Esophagus (tissue), 2 donors: ENCODE results near the gene TDRD9. TPM values are rescaled to one million over a fixed set of nuclear protein-coding genes. Genes with fewer than 3 reads are reported as not detected.
A peak's percentile ranks its signal among the peaks of the same experiment; 100 is the strongest.
"Not testable (repeated sequence)": the region's sequence is repeated elsewhere in the genome, so short reads cannot be mapped to it uniquely, and the experiment has no call there.

Experiments
- H3K27ac ChIP-seq, 2 donors: one replicate each; pipeline ENCODE4 v1.5.1; 2013; ENCODE audit warnings: low read depth in 2 of 2, mild to moderate bottlenecking in 2 of 2, inconsistent platforms in 1 of 2, low read length in 1 of 2, moderate library complexity in 1 of 2
- H3K27me3 ChIP-seq, 2 donors: one replicate each; pipeline ENCODE4 v1.6.1; 2013; ENCODE audit warnings: low read length in 2 of 2, control low read depth in 1 of 2, mild to moderate bottlenecking in 1 of 2; ENCODE audit not compliant: insufficient read depth in 2 of 2, control insufficient read depth in 1 of 2
- H3K36me3 ChIP-seq, 2 donors: one replicate each; pipeline ENCODE4 v1.6.1; 2013; ENCODE audit warnings: low read length in 1 of 2; ENCODE audit not compliant: control insufficient read depth in 2 of 2, insufficient read depth in 2 of 2
- H3K4me1 ChIP-seq, 2 donors: one replicate each; pipeline ENCODE4 v1.6.1; 2013; ENCODE audit warnings: low read length in 1 of 2; ENCODE audit not compliant: control insufficient read depth in 2 of 2, insufficient read depth in 2 of 2
- H3K4me3 ChIP-seq, 2 donors: one replicate each; pipeline ENCODE4 v1.5.1; 2013; ENCODE audit warnings: low read length in 2 of 2, mild to moderate bottlenecking in 2 of 2, low read depth in 1 of 2, moderate library complexity in 1 of 2
- H3K9me3 ChIP-seq, 2 donors: one replicate each; pipeline ENCODE4 v1.6.1; 2013; ENCODE audit warnings: mild to moderate bottlenecking in 2 of 2, low read depth in 1 of 2, low read length in 1 of 2, moderate library complexity in 1 of 2; ENCODE audit not compliant: control insufficient read depth in 2 of 2, insufficient read depth in 1 of 2
- WGBS, 2 donors: extraction: QIAGEN DNeasy Blood & Tissue Kit; methylation state at CpG; one replicate each; pipeline ENCODE4 v1.1.7; 2013; 5-methylcytosine and 5-hydroxymethylcytosine counted together
- polyA plus RNA-seq, 2 donors: library from polyadenylated mRNA; stranded (reverse); fragments of 200-250 nt; gene quantifications; one replicate each; pipeline ENCODE4 v1.2.3, GENCODE V29; 2013
- donor health status: healthy with polysubstance abuse.
- donor health status: Bipolar disorder and iron deficiency.

TDRD9 gene
- polyA plus RNA-seq, 2 donors, result 0.28 to 0.39 TPM

GRCh38 chr14:103884854-103885253 lies 43.4 kb upstream of the TDRD9 start:
- WGBS, 2 donors, result 92 to 93% methylated on average over 9 of the region's 9 CpGs
- no peaks in the 10 kb centered on the region for H3K9me3 ChIP-seq
- H3K36me3 ChIP-seq, result no peaks in the 10 kb centered on the region
- H3K27me3 ChIP-seq, result no peaks in the 10 kb centered on the region
- H3K4me3 ChIP-seq, result no peak overlapping the region
- no peak overlapping the region for H3K27ac ChIP-seq
- peaks cover 12 to 31% of the 10 kb centered on the region in 2 donors for H3K4me1 ChIP-seq

GRCh38 chr14:103885509-103885932 lies 42.7 kb upstream of the TDRD9 start:
- peaks cover 11 to 29% of the 10 kb centered on the region in 2 donors for H3K4me1 ChIP-seq
- no peaks in the 10 kb centered on the region for H3K27me3 ChIP-seq
- H3K9me3 ChIP-seq, result no peaks in the 10 kb centered on the region
- no peaks in the 10 kb centered on the region for H3K36me3 ChIP-seq
- no peak overlapping the region for H3K27ac ChIP-seq
- WGBS, 2 donors, result 74 to 85% methylated on average over 14 of the region's 14 CpGs
- H3K4me3 ChIP-seq, result no peak overlapping the region

GRCh38 chr14:103886304-103887169 lies 41.7 kb upstream of the TDRD9 start:
- no peaks in the 10 kb centered on the region for H3K27me3 ChIP-seq
- H3K4me3 ChIP-seq, result no peak overlapping the region
- no peaks in the 10 kb centered on the region for H3K36me3 ChIP-seq
- peaks cover 5 to 19% of the 10 kb centered on the region in 2 donors for H3K4me1 ChIP-seq
- H3K9me3 ChIP-seq, result no peaks in the 10 kb centered on the region
- 72 to 80% methylated on average over 27 of the region's 27 CpGs for WGBS, 2 donors
- no peak overlapping the region for H3K27ac ChIP-seq

GRCh38 chr14:103887170-103887501 lies 41.1 kb upstream of the TDRD9 start:
- H3K27ac ChIP-seq, result no peak overlapping the region
- no peaks in the 10 kb centered on the region for H3K36me3 ChIP-seq
- H3K27me3 ChIP-seq, result no peaks in the 10 kb centered on the region
- H3K4me3 ChIP-seq, result no peak overlapping the region
- no peaks in the 10 kb centered on the region for H3K9me3 ChIP-seq
- WGBS, 2 donors, result 73% methylated on average over 6 of the region's 6 CpGs
- peaks cover 5 to 18% of the 10 kb centered on the region in 2 donors for H3K4me1 ChIP-seq

GRCh38 chr14:103887557-103888115 lies 40.6 kb upstream of the TDRD9 start:
- Histone ChIP-seq H3K27me3 (no peaks in the 10 kb centered on the region), H3K4me3 (no peak overlapping the region), H3K27ac (no peak overlapping the region), H3K36me3 (no peaks in the 10 kb centered on the region), H3K9me3 (no peaks in the 10 kb centered on the region), H3K4me1 (peaks cover 4 to 15% of the 10 kb centered on the region in 2 donors)
- 86 to 87% methylated on average over 10 of the region's 10 CpGs for WGBS, 2 donors

GRCh38 chr14:103889002-103889312 lies 39.3 kb upstream of the TDRD9 start:
- not testable (repeated sequence) for H3K9me3 ChIP-seq, H3K36me3 ChIP-seq, H3K27me3 ChIP-seq, H3K27ac ChIP-seq, H3K4me3 ChIP-seq
- WGBS, 2 donors, result 86 to 93% methylated on average over 5 to 8 of the region's 8 CpGs
- H3K4me1 ChIP-seq, result peaks cover 0 to 12% of the 10 kb centered on the region in 2 donors

- peak overlapping the region in 1 of 2 donors; percentile 38 for H3K27ac ChIP-seq
- H3K4me3 ChIP-seq, result no peak overlapping the region
- no peaks in the 10 kb centered on the region for H3K9me3 ChIP-seq
- H3K36me3 ChIP-seq, result no peaks in the 10 kb centered on the region
- H3K27me3 ChIP-seq, result no peaks in the 10 kb centered on the region
- 47 to 48% methylated on average over 31 of the region's 31 CpGs for whole genome bisulfite sequencing, 2 donors
- peaks cover 0 to 16% of the 10 kb centered on the region in 2 donors for H3K4me1 ChIP-seq
Measured at GRCh38 chr14:103889313-103890051, 38.8 kb upstream of the TDRD9 start.

- Histone ChIP-seq H3K36me3 (no peaks in the 10 kb centered on the region), H3K9me3 (no peaks in the 10 kb centered on the region), H3K4me3 (no peak overlapping the region), H3K27ac (no peak overlapping the region), H3K27me3 (no peaks in the 10 kb centered on the region), H3K4me1 (peaks cover 0 to 20% of the 10 kb centered on the region in 2 donors)
- WGBS, 2 donors, result 72 to 74% methylated on average over 10 of the region's 10 CpGs
Measured at GRCh38 chr14:103890052-103890371, 38.2 kb upstream of the TDRD9 start.

GRCh38 chr14:103890821-103891666 lies 37.2 kb upstream of the TDRD9 start:
- Histone ChIP-seq H3K9me3 (no peaks in the 10 kb centered on the region), H3K27ac (no peak overlapping the region), H3K4me1 (peaks cover 0 to 22% of the 10 kb centered on the region in 2 donors), H3K27me3 (no peaks in the 10 kb centered on the region), H3K36me3 (no peaks in the 10 kb centered on the region), H3K4me3 (no peak overlapping the region)
- 60 to 76% methylated on average over 18 of the region's 18 CpGs for WGBS, 2 donors
